AG04450 (cell line): ENCODE data around the gene RAET1E. TPM values are rescaled to one million over a fixed set of nuclear protein-coding genes. Genes with fewer than 3 reads are reported as not detected.

Source experiments
- CTCF ChIA-PET: fragments of 300-600, 350-600 bp; formaldehyde crosslinking; extraction: SDS; loops from one replicate; lab custom pipeline; 2022; ENCODE audit warnings: antibody characterized with exemption, inconsistent platforms; lab: Charles Lee
- POLR2A ChIA-PET: fragments of 350-600 bp; formaldehyde crosslinking; extraction: SDS; loops from one replicate; lab custom pipeline; 2021; ENCODE audit warnings: antibody characterized with exemption, inconsistent platforms; lab: Yijun Ruan, JAX
- DNase-seq: peaks from one replicate; pipeline ENCODE4 v3.0.0-alpha.2; 2011; ENCODE audit warnings: low read depth, low spot score
- H3K27ac ChIP-seq: one replicate; pipeline ENCODE4 v1.5.1; 2012; ENCODE audit warnings: low read depth, low read length, control low read depth
- H3K27me3 ChIP-seq: one replicate; pipeline ENCODE4 v1.6.0; 2012; ENCODE audit warnings: low read length; ENCODE audit not compliant: control insufficient read depth, insufficient read depth
- H3K4me3 ChIP-seq: 2 replicates; pipeline ENCODE4 v1.5.1; 2011; ENCODE audit warnings: mild to moderate bottlenecking, low read depth, low read length, control low read depth
- H3K9me3 ChIP-seq: 2 replicates; pipeline ENCODE4 v1.5.1; 2012; ENCODE audit warnings: low read length; ENCODE audit not compliant: control insufficient read depth, insufficient read depth
- polyA plus RNA-seq: library from polyadenylated mRNA; depleted of rRNA; stranded (reverse); fragments of >200 nt; gene quantifications from 2 replicates; pipeline ENCODE4 v1.2.3, GENCODE V29; 2011
- TF ChIP-seq, protein P1 (sequence below): IDR thresholded peaks from 2 replicates; pipeline ENCODE4 v1.5.1; 2011; ENCODE audit warnings: low read depth, low read length, control low read depth, inconsistent platforms

The RAET1E gene
- polyA plus RNA-seq, 1 experiment = not detected

DNA sequence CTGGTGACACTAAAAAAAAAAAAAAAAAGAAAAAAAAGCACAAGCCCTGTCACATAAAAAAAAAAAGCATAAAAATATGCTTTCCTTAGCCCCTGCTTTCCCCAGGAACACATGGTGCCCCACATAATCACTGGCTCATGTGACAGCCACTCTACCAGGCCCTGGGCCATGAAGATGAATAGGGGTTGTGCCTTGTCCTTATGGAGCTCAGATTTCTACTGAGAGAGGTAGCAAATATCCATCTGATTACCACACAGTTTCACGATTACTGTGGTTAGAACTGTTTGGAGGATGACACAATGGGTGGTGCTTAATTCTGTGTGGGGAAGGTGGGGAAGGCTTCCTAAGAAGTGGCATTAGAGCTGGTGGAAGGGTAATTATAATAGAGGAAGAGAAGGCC lies 9.3 kb downstream of the RAET1E start:
- Histone ChIP-seq H3K9me3 (no peaks in the 10 kb centered on the region), H3K4me3 (no peak overlapping the region), H3K27me3 (no peaks in the 10 kb centered on the region), H3K27ac (no peak overlapping the region)
- TF ChIP-seq, protein P1, sequence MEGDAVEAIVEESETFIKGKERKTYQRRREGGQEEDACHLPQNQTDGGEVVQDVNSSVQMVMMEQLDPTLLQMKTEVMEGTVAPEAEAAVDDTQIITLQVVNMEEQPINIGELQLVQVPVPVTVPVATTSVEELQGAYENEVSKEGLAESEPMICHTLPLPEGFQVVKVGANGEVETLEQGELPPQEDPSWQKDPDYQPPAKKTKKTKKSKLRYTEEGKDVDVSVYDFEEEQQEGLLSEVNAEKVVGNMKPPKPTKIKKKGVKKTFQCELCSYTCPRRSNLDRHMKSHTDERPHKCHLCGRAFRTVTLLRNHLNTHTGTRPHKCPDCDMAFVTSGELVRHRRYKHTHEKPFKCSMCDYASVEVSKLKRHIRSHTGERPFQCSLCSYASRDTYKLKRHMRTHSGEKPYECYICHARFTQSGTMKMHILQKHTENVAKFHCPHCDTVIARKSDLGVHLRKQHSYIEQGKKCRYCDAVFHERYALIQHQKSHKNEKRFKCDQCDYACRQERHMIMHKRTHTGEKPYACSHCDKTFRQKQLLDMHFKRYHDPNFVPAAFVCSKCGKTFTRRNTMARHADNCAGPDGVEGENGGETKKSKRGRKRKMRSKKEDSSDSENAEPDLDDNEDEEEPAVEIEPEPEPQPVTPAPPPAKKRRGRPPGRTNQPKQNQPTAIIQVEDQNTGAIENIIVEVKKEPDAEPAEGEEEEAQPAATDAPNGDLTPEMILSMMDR = no peak
- DNase-seq = no peak
- ChIA-PET CTCF (no interaction called here), POLR2A (no interaction called here)

- TF ChIP-seq, protein P1 = no peak
- H3K27me3 ChIP-seq = no peaks in the 10 kb centered on the region
- no peak for DNase-seq
- H3K4me3 ChIP-seq = no peak overlapping the region
- ChIA-PET POLR2A (no interaction called here), CTCF (no interaction called here)
- H3K9me3 ChIP-seq = no peaks in the 10 kb centered on the region
- H3K27ac ChIP-seq = no peak overlapping the region
These were observed 9.8 kb downstream of the RAET1E start for GRCh38 chr6:149888093-149888492.

DNA sequence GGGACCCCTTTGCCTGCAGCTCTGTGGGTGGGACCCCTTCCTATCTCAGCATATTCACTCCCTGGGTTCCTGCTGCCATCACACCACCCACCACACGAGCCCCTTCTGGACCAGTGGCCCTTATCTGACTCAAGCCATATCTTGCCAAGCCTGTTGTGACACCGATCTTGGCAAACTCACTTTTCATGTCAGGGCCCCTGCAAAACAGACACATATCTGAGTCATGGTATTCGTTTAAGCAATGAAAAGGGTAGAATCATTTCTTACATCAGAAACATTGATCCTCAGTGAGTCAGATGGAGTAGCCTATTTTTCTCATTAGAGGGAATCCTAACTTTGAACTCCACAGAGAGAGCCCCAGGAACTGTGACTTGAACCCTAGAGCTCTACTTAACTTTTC lies 10.6 kb downstream of the RAET1E start:
- Histone ChIP-seq H3K27ac (no peak overlapping the region), H3K27me3 (no peaks in the 10 kb centered on the region), H3K9me3 (no peaks in the 10 kb centered on the region), H3K4me3 (no peak overlapping the region)
- TF ChIP-seq, protein P1 = no peak
- no peak for DNase-seq
- CTCF ChIA-PET = no interaction called here
- POLR2A ChIA-PET = no interaction called here

- H3K9me3 ChIP-seq = no peaks in the 10 kb centered on the region
- ChIA-PET POLR2A (no interaction called here), CTCF (interaction anchor here (1.7 kb wide), 1 partner anchor 21 kb away, joined by 4 read pairs; no protein-coding TSS in a partner anchor)
- H3K27me3 ChIP-seq = peaks cover 2% of the 10 kb centered on the region
- H3K27ac ChIP-seq = no peak overlapping the region
- TF ChIP-seq, protein P1 = no peak
- H3K4me3 ChIP-seq = no peak overlapping the region
- no peak for DNase-seq
These were observed 12.0 kb downstream of the RAET1E start for GRCh38 chr6:149885888-149886287.

GRCh38 chr6:149884617-149885016 lies 13.3 kb downstream of the RAET1E start:
- ChIA-PET CTCF (no interaction called here), POLR2A (no interaction called here)
- Histone ChIP-seq H3K4me3 (no peak overlapping the region), H3K9me3 (no peaks in the 10 kb centered on the region), H3K27me3 (peaks cover 11% of the 10 kb centered on the region), H3K27ac (no peak overlapping the region)
- TF ChIP-seq, protein P1 = no peak
- DNase-seq = no peak
